ENCODE measurements around the gene TMBIM4.

The TMBIM4 gene

GRCh38 chr12:66103016-66103913, 66.5 kb downstream of the TMBIM4 start:
- TF ChIP-seq CTCF (IDR thresholded peaks at IDR 0.05; ENCODE audit: low read length, missing control alignments) = peak; percentile 20
- no peak for DNase-seq (ENCODE audit: low read depth)
- H3K4me3 ChIP-seq (replicated peaks; ENCODE audit: low read depth, low read length) = no peak overlapping the region

DNA sequence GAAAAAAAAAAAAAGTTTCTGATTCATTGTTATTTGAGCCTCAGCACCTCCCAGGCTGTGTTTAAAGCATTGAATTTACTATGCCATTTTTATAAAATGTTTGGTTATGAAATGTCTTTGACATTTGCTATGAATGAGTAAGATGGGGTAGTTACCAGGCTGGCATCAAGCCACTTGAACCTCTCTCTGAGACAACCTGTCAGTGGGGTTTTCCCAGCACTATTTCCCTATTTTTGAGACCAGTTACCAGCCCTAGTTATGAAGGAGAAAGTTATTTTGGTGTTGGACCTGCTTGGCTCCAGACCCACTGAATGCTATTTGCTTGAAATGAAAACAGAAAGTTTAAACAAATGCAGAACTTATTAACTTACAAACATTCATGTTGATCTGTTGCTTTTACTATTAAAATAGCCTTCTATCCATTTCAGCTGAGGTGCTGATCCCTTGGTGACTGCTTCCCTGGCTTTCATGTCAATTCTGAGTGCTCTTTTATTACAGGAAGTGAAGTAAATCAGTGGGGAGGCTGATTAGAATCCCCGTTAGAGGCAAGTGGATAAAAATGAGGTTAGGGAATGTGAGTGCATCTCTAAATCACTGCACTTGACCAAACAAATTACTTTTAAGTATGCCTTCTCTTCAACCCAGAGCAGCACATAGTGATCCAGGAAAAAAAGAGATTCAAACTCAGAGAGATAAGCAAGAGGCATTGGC, 77.1 kb downstream of the TMBIM4 start:
- no peak overlapping the region for H3K4me3 ChIP-seq (replicated peaks; ENCODE audit: low read depth, low read length)
- TF ChIP-seq CTCF (IDR thresholded peaks at IDR 0.05; ENCODE audit: low read length, missing control alignments) = no peak
- DNase-seq (ENCODE audit: low read depth) = peak; percentile 44

GRCh38 chr12:66090157-66090556, 79.6 kb downstream of the TMBIM4 start:
- no peak for DNase-seq (ENCODE audit: low read depth)
- TF ChIP-seq CTCF (IDR thresholded peaks at IDR 0.05; ENCODE audit: low read length, missing control alignments) = no peak
- no peak overlapping the region for H3K4me3 ChIP-seq (replicated peaks; ENCODE audit: low read depth, low read length)

DNA sequence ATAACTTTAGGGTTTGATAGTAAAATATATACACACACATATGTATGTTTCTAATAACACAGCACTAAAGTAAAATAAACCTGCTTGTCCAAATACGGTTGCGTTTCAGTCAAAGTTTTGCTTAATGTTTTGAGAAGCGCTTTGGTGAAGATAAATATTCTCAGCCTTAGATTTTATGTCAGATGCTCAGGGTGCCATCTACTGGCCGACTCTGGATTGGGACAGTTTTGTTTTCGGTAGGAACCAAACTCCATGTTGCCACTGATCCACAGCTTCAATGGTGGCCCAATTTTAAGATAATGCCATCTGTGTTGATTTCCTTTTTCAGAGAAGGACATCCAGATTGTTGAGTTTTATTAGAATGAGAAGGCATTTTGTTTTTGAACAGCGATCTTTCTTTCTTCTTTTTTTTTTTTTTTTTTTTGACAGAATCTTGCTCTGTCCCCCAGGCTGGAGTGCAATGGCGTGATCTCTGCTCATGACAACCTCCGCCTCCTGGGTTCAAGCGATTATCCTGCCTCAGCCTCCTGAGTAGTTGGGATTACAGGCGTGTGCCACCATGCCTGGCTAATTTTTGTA, 82.3 kb downstream of the TMBIM4 start:
- H3K4me3 ChIP-seq (replicated peaks; ENCODE audit: low read depth, low read length) = no peak overlapping the region
- DNase-seq (ENCODE audit: low read depth) = peak; percentile 86
- TF ChIP-seq CTCF (IDR thresholded peaks at IDR 0.05; ENCODE audit: low read length, missing control alignments) = peak; percentile 86

DNA sequence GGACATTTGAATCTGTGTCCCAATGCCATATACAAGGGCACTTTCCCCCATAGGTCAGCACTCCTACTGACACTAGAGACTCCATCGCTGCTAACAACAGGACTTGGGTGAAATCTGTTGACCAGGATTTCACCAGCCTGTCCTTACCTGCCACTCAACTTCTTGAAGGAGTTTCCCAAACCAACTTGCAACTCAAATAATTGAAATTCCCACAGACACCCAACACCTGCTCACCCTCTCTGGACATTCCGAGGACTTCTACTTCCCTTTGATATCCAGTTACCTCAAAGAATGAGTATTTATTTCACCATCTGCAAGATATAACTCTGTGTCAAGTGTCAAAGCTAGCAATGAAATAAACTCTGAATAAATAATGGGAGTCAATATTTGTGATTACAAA, 83.8 kb downstream of the TMBIM4 start:
- TF ChIP-seq CTCF (IDR thresholded peaks at IDR 0.05; ENCODE audit: low read length, missing control alignments) = no peak
- DNase-seq (ENCODE audit: low read depth) = no peak
- H3K4me3 ChIP-seq (replicated peaks; ENCODE audit: low read depth, low read length) = no peak overlapping the region
